CD8-positive, alpha-beta memory T cell (primary cell): ENCODE measurements around the gene VSIG10L2. TPM values are rescaled to one million over a fixed set of nuclear protein-coding genes. Genes with fewer than 3 reads are reported as not detected.

Experiments
- CTCF ChIA-PET: fragments of 350-600 bp; sonication (Branson Sonifier 250); formaldehyde crosslinking; loops from one replicate; lab custom pipeline; 2021; ENCODE audit warnings: antibody characterized with exemption; lab: Charles Lee
- POLR2A ChIA-PET: fragments of 350-600 bp; sonication (Branson Sonifier 250); formaldehyde crosslinking; loops from one replicate; lab custom pipeline; 2021; ENCODE audit warnings: antibody characterized with exemption; lab: Charles Lee
- DNase-seq, 5 donors: peaks; one replicate each; pipeline versions ENCODE4 v3.0.0 to v3.0.0-alpha.2; 2020 to 2022; ENCODE audit warnings: mixed read lengths in 1 of 5
- H3K27ac ChIP-seq: one replicate; pipeline ENCODE4 v1.7.0; 2013; ENCODE audit warnings: low read depth, mild to moderate bottlenecking, low read length, moderate library complexity
- H3K27me3 ChIP-seq: 2 replicates; pipeline ENCODE4 v1.7.0; 2013; ENCODE audit warnings: low read length, mild to moderate bottlenecking; ENCODE audit not compliant: insufficient read depth, poor library complexity, severe bottlenecking
- H3K36me3 ChIP-seq: 2 replicates; pipeline ENCODE4 v1.7.0; 2013; ENCODE audit warnings: mild to moderate bottlenecking, low read length, moderate library complexity; ENCODE audit not compliant: insufficient read depth
- H3K4me1 ChIP-seq: 2 replicates; pipeline ENCODE4 v1.7.0; 2013; ENCODE audit warnings: mild to moderate bottlenecking, low read length, moderate library complexity; ENCODE audit not compliant: insufficient read depth
- H3K4me3 ChIP-seq: 2 replicates; pipeline ENCODE4 v1.7.0; 2013; ENCODE audit warnings: mild to moderate bottlenecking, low read length
- H3K9me3 ChIP-seq: 2 replicates; pipeline ENCODE4 v1.7.0; 2013; ENCODE audit warnings: mild to moderate bottlenecking, low read length
- H3K27ac Mint-ChIP-seq, 8 donors: one replicate each; pipeline ENCODE4 v1.8.0; 2020 to 2021; ENCODE audit warnings: mixed read lengths in 8 of 8, mild to moderate bottlenecking in 6 of 8, inconsistent platforms in 3 of 8, moderate library complexity in 3 of 8
- H3K27me3 Mint-ChIP-seq, 2 donors: one replicate each; pipeline ENCODE4 v1.8.0; 2020 to 2021; ENCODE audit warnings: mixed read lengths in 2 of 2, mild to moderate bottlenecking in 1 of 2, moderate library complexity in 1 of 2
- H3K36me3 Mint-ChIP-seq, 3 donors: one replicate each; pipeline ENCODE4 v1.8.0; 2020 to 2021; ENCODE audit warnings: mixed read lengths in 3 of 3, inconsistent platforms in 1 of 3, mild to moderate bottlenecking in 1 of 3
- H3K4me1 Mint-ChIP-seq, 3 donors: one replicate each; pipeline ENCODE4 v1.8.0; 2020 to 2021; ENCODE audit warnings: mixed read lengths in 3 of 3, inconsistent platforms in 1 of 3, mild to moderate bottlenecking in 1 of 3
- H3K4me3 Mint-ChIP-seq, 7 donors: one replicate each; pipeline ENCODE4 v1.8.0; 2020 to 2021; ENCODE audit warnings: mixed read lengths in 7 of 7, mild to moderate bottlenecking in 6 of 7, moderate library complexity in 4 of 7, inconsistent platforms in 2 of 7
- H3K9me3 Mint-ChIP-seq, 5 donors: one replicate each; pipeline ENCODE4 v1.8.0; 2020 to 2022; ENCODE audit warnings: mixed read lengths in 5 of 5, mild to moderate bottlenecking in 3 of 5, moderate library complexity in 2 of 5, inconsistent platforms in 1 of 5
- polyA plus RNA-seq: library from polyadenylated mRNA; unstranded; fragments of 300-500 nt; fragmentation: Illumina TruSeq; gene quantifications from one replicate; pipeline ENCODE4 v1.2.3, GENCODE V29; 2021
- total RNA-seq, 2 experiments: library from RNA; stranded (reverse); gene quantifications; one replicate each; pipeline ENCODE4 v1.2.3, GENCODE V29; 2021

Gene VSIG10L2
- total and polyA plus RNA-seq, 3 experiments from 2014 or later = not detected

DNA sequence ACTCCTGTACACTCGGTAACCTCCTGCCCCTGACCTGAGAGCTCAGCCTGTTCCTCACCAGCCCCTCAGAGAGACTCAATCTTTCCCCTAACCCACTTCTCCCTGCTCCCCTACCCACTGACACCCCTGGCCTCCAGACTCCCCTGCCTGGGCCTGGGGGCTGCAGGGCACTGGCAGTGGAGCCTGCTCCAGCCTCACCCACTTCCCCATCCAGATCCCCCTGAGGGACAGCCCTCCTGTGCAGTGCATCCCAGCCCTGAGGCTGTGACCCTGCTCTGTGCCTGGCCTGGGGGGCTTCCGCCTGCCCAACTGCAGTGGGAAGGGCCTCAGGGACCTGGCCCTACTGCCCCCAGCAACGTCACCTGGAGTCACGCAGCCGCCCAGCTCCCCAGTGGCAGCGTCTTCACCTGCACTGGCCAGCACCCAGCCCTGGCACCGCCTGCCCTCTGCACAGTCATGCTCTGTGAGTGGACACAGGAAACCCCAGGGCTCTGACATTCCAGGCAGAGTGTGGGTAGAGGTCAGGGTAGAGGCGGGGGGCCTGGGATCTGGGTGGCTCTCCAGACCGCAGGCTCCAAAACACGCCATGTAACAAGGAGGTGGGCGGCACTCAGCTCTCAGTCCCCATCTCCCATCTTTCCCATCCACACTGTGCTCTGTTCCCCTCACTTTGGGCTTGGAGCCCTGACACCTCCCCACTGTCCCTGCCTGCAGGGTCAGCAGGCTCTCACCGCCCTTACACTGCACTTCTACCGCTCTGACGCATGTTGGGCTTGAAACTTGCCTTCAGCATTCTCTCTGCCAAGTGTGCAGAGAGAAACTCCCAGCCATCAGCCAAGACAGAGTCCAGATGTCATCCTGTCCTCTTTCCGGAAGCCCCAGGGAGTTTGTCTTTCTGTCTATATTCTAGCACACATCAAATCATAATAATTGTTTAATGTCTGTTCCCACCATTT lies 5.1 kb downstream of the VSIG10L2 start:
- Histone ChIP-seq H3K36me3 (no peaks in the 10 kb centered on the region), H3K9me3 (no peaks in the 10 kb centered on the region), H3K27me3 (no peaks in the 10 kb centered on the region), H3K4me1 (no peaks in the 10 kb centered on the region), H3K27ac (no peak overlapping the region), H3K4me3 (no peak overlapping the region)
- H3K36me3 Mint-ChIP-seq = no peaks in the 10 kb centered on the region
- no peaks in the 10 kb centered on the region for H3K9me3 Mint-ChIP-seq
- H3K4me3 Mint-ChIP-seq = no peak overlapping the region
- H3K27ac Mint-ChIP-seq = no peak overlapping the region
- H3K4me1 Mint-ChIP-seq = no peaks in the 10 kb centered on the region
- DNase-seq = no peak
- POLR2A ChIA-PET = no interaction called here
- H3K27me3 Mint-ChIP-seq = peaks cover 3 to 13% of the 10 kb centered on the region in 2 donors
- CTCF ChIA-PET = no interaction called here

DNA sequence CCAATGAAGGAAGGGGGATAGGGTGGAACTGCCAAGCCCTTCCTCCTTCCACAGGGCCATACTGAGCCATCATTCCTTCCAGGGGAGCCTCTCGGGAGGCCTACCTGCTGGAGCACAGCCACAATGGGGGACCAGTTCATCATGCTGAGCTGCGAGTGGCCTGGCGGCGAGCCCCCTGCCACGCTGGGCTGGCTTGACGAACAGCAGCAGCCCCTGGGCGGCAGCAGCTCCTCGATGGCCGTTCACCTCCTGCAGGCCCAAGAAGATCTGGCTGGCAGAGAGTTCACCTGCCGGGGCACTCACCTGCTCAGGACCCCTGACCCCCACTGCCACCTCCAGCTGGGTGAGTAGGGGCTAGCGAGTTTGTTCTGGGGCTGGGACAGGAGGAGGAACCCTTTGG lies 5.9 kb downstream of the VSIG10L2 start:
- ChIA-PET CTCF (no interaction called here), POLR2A (no interaction called here)
- Mint-ChIP-seq H3K9me3 (no peaks in the 10 kb centered on the region), H3K36me3 (no peaks in the 10 kb centered on the region), H3K4me1 (no peaks in the 10 kb centered on the region), H3K27me3 (peaks cover 5 to 13% of the 10 kb centered on the region in 2 donors), H3K4me3 (no peak overlapping the region), H3K27ac (no peak overlapping the region)
- Histone ChIP-seq H3K27me3 (no peaks in the 10 kb centered on the region), H3K4me3 (no peak overlapping the region), H3K36me3 (no peaks in the 10 kb centered on the region), H3K27ac (no peak overlapping the region), H3K4me1 (no peaks in the 10 kb centered on the region), H3K9me3 (no peaks in the 10 kb centered on the region)
- no peak for DNase-seq

DNA sequence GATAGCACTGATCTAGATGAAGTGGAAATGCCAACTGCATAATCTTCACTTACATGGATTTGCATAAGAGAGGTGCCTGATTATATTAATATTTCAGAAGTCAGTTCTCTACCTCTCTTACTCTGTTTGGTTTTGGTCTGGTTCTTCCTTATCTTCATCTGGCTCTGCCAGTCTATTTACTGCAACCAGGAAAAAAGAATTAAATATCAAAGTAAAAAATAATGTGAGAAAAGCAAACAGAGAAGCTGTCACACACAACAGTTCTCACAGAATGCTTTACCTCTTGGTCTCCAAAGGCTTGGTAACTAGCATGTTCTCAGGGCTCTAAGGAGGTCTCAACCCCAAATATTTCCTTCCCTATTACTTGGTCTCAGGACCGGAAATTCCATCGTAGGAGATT lies 6.7 kb downstream of the VSIG10L2 start:
- no peak for DNase-seq
- peaks cover 5 to 8% of the 10 kb centered on the region in 2 donors for H3K27me3 Mint-ChIP-seq
- CTCF ChIA-PET = no interaction called here

DNA sequence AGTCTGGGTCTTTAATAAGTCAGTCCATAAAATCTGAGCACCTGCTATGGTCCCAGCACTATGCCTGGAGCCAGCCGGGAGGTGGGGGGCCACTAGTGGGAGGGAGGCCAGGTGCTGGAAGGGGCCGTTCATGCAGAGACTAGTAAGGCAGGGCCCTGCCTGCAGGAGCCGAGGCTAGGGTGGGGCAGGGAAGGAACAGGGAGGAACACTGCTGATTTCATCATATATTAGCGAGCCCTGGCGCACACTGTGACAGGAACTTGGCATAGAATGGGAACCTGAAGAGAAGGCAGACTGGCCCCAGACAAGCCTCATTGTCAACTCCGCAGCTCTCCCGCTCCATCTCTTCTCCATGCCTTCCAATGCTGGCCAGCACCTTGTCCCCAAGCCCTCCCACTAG lies 7.1 kb downstream of the VSIG10L2 start:
- H3K36me3 ChIP-seq = no peaks in the 10 kb centered on the region
- Mint-ChIP-seq H3K36me3 (no peaks in the 10 kb centered on the region), H3K4me1 (peaks cover 3 to 6% (median 5%) of the 10 kb centered on the region in 3 donors), H3K4me3 (no peak overlapping the region), H3K27me3 (peaks cover 5 to 8% of the 10 kb centered on the region in 2 donors), H3K27ac (no peak overlapping the region), H3K9me3 (no peaks in the 10 kb centered on the region)
- DNase-seq = no peak
- no peaks in the 10 kb centered on the region for H3K9me3 ChIP-seq
- H3K27ac ChIP-seq = no peak overlapping the region
- H3K4me3 ChIP-seq = no peak overlapping the region
- POLR2A ChIA-PET = no interaction called here
- H3K27me3 ChIP-seq = no peaks in the 10 kb centered on the region
- H3K4me1 ChIP-seq = no peaks in the 10 kb centered on the region
- CTCF ChIA-PET = no interaction called here

More for the DNA sequence above, 6.7 kb downstream of the VSIG10L2 start:
- Mint-ChIP-seq H3K4me3 (no peak overlapping the region), H3K27ac (no peak overlapping the region), H3K4me1 (peaks cover under 1 to 2% (median 2%) of the 10 kb centered on the region in 3 donors), H3K9me3 (no peaks in the 10 kb centered on the region), H3K36me3 (no peaks in the 10 kb centered on the region)
- no peaks in the 10 kb centered on the region for H3K4me1 ChIP-seq
- no peak overlapping the region for H3K27ac ChIP-seq
- H3K4me3 ChIP-seq = no peak overlapping the region
- no peaks in the 10 kb centered on the region for H3K27me3 ChIP-seq
- H3K9me3 ChIP-seq = no peaks in the 10 kb centered on the region
- no peaks in the 10 kb centered on the region for H3K36me3 ChIP-seq
- POLR2A ChIA-PET = no interaction called here

DNA sequence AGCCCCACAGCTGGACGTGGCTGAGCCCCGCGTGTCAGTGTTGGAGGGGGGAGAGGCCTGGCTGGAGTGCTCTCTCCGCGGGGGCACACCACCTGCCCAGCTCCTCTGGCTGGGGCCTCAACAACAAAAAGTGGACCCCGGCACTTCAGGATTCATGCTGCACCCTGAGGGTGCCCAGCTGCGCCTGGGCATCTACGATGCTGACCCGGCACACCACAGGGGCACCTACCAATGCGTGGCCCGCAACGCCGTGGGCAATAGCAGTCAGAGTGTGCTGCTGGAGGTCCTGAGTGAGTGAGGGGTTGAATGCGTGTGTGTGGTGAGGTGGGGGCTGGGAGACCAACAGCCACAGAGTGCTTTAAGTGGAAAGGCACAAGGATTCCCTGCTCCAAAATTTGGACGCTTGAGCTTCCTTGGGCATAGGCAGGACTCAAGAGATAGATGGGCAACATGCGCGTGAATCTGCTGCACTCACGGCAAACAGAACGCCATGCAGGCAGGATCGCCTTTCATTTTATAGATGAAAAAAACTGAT lies 7.6 kb downstream of the VSIG10L2 start:
- Histone ChIP-seq H3K4me3 (no peak overlapping the region), H3K4me1 (no peaks in the 10 kb centered on the region), H3K27me3 (no peaks in the 10 kb centered on the region), H3K9me3 (no peaks in the 10 kb centered on the region), H3K27ac (no peak overlapping the region), H3K36me3 (no peaks in the 10 kb centered on the region)
- no peak overlapping the region for H3K4me3 Mint-ChIP-seq
- peaks cover 5 to 8% of the 10 kb centered on the region in 2 donors for H3K27me3 Mint-ChIP-seq
- ChIA-PET POLR2A (no interaction called here), CTCF (no interaction called here)
- H3K27ac Mint-ChIP-seq = no peak overlapping the region
- DNase-seq = no peak
- no peaks in the 10 kb centered on the region for H3K9me3 Mint-ChIP-seq
- H3K4me1 Mint-ChIP-seq = peaks cover 3 to 6% (median 5%) of the 10 kb centered on the region in 3 donors
- H3K36me3 Mint-ChIP-seq = no peaks in the 10 kb centered on the region

DNA sequence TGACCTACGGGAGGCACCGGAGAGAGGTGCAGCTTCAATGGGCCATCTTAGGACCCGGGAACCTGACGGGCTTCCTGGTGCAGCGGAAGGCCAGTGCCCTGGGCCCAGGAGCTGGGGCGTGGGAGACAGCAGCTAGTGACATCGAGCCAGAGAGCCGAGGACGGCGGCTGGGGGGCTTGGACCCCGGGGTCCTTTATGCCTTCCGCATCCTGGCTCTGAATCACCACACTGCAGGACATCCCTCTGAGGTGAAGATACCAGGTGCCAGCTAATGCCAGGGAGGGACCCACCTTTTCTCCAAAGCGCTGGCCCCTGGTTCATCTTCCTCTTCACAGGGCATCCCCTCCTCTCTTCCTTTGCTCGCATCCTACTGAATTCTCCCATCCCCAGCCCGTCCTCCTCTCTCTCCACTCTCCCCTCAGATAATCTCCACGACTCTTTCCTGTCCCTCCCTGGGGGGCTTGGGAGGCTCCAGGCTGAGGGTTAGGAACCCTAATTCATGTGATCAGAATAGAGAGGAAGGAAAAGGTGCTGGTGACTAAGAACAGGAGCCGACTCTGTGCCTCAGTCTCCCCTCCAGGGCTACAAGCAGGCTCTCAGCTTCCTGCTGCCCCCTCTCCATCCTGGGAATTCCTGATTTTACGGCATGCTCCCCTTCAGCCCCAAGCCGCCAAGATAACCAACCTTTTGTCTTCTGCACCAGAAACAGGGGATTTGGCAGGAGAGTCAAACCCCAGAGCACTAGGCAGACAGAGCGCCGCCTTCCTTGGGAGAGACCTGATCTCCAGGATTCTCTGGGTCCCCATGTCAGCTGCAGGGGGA lies 8.5 kb downstream of the VSIG10L2 start:
- H3K36me3 ChIP-seq = no peaks in the 10 kb centered on the region
- Mint-ChIP-seq H3K4me3 (no peak overlapping the region), H3K36me3 (no peaks in the 10 kb centered on the region), H3K27ac (no peak overlapping the region), H3K27me3 (peaks cover 5% of the 10 kb centered on the region in 2 donors), H3K4me1 (peaks cover 3 to 6% (median 5%) of the 10 kb centered on the region in 3 donors), H3K9me3 (no peaks in the 10 kb centered on the region)
- no peak overlapping the region for H3K4me3 ChIP-seq
- H3K27me3 ChIP-seq = no peaks in the 10 kb centered on the region
- POLR2A ChIA-PET = no interaction called here
- DNase-seq = no peak
- no peaks in the 10 kb centered on the region for H3K4me1 ChIP-seq
- H3K27ac ChIP-seq = no peak overlapping the region
- CTCF ChIA-PET = no interaction called here
- no peaks in the 10 kb centered on the region for H3K9me3 ChIP-seq

DNA sequence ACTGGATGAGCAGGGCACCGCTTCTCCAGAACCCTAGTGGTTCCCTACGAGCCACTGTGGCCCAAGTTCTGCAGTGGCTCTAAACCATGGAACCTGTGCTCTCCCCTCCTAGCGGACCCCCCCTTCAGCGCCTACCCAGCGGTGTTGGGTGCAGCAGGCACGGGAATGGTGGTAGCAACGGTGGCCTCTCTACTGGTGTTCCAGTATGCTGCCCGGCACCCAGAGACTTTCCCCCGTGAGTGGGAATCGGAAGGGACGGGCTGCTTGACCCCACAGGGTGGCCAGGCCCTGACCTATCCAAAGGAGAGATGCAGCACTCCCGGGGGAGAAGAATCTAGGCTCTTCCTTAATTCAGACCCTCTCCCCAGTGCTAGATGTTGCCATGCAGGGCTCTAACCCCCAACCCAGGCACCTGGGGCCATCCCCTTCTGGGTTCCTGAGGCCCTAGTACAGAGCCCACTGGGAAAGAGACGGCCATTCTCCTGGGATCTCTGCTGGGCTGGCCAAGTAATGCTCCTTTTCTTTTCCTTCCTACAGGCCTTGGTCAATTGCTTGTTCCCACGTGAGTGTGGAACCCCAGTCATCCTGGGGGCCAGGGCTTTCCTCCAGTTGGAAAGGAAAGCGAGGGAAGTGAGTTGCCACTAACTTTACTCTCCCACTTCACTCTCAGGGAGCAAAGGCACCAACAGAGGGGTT lies 9.2 kb downstream of the VSIG10L2 start:
- CTCF ChIA-PET = no interaction called here
- H3K36me3 Mint-ChIP-seq = peaks cover 0 to 2% (median 0%) of the 10 kb centered on the region in 3 donors

More for the DNA sequence above, 9.2 kb downstream of the VSIG10L2 start:
- Mint-ChIP-seq H3K27ac (no peak overlapping the region), H3K9me3 (no peaks in the 10 kb centered on the region), H3K4me1 (peaks cover 3 to 6% (median 5%) of the 10 kb centered on the region in 3 donors), H3K4me3 (no peak overlapping the region), H3K27me3 (peaks cover 5 to 7% of the 10 kb centered on the region in 2 donors)
- no peak overlapping the region for H3K27ac ChIP-seq
- no peak overlapping the region for H3K4me3 ChIP-seq
- H3K4me1 ChIP-seq = no peaks in the 10 kb centered on the region
- H3K36me3 ChIP-seq = no peaks in the 10 kb centered on the region
- H3K27me3 ChIP-seq = no peaks in the 10 kb centered on the region
- no peaks in the 10 kb centered on the region for H3K9me3 ChIP-seq
- no peak for DNase-seq
- POLR2A ChIA-PET = no interaction called here
